Measurements from ENCODE around the gene ATG16L2.
"Not testable (repeated sequence)": the region's sequence is repeated elsewhere in the genome, so short reads cannot be mapped to it uniquely, and the experiment has no call there.

ATG16L2 gene

GRCh38 chr11:72848846-72849466 is 34.7 kb downstream of the ATG16L2 start:
- DNase-seq (ENCODE audit: low read depth), result no peak

GRCh38 chr11:72850832-72851231 is 36.6 kb downstream of the ATG16L2 start:
- no peak for DNase-seq (ENCODE audit: low read depth)

- no peak for DNase-seq (ENCODE audit: low read depth)
These were observed 37.5 kb downstream of the ATG16L2 start for GRCh38 chr11:72851726-72852125.

GRCh38 chr11:72856065-72856464 is 41.9 kb downstream of the ATG16L2 start:
- no peak for DNase-seq (ENCODE audit: low read depth)

- DNase-seq (ENCODE audit: low read depth), result no peak
These were observed 42.5 kb downstream of the ATG16L2 start for GRCh38 chr11:72856551-72857345.

- DNase-seq (ENCODE audit: low read depth), result not testable (repeated sequence)
These were observed 44.1 kb downstream of the ATG16L2 start for GRCh38 chr11:72858267-72858666.

- no peak for DNase-seq (ENCODE audit: low read depth)
These were observed 44.9 kb downstream of the ATG16L2 start for GRCh38 chr11:72859126-72859525.

- no peak for DNase-seq (ENCODE audit: low read depth)
These were observed 45.8 kb downstream of the ATG16L2 start for GRCh38 chr11:72860010-72860409.

- no peak for DNase-seq (ENCODE audit: low read depth)
These were observed 46.4 kb downstream of the ATG16L2 start for GRCh38 chr11:72860592-72860991.

- DNase-seq (ENCODE audit: low read depth), result no peak
These were observed 48.9 kb downstream of the ATG16L2 start for GRCh38 chr11:72863091-72863490.

GRCh38 chr11:72863916-72864315 is 49.7 kb downstream of the ATG16L2 start:
- no peak for DNase-seq (ENCODE audit: low read depth)

GRCh38 chr11:72864702-72865655 is 50.8 kb downstream of the ATG16L2 start:
- DNase-seq (ENCODE audit: low read depth), result no peak

GRCh38 chr11:72867970-72868369 is 53.8 kb downstream of the ATG16L2 start:
- DNase-seq (ENCODE audit: low read depth), result no peak

- DNase-seq (ENCODE audit: low read depth), result no peak
These were observed 55.6 kb downstream of the ATG16L2 start for GRCh38 chr11:72869831-72870230.

- DNase-seq (ENCODE audit: low read depth), result no peak
These were observed 56.9 kb downstream of the ATG16L2 start for GRCh38 chr11:72871119-72871518.

- DNase-seq (ENCODE audit: low read depth), result no peak
These were observed 57.8 kb downstream of the ATG16L2 start for GRCh38 chr11:72872012-72872411.

- no peak for DNase-seq (ENCODE audit: low read depth)
These were observed 61.5 kb downstream of the ATG16L2 start for GRCh38 chr11:72875736-72876135.

GRCh38 chr11:72876147-72876546 is 61.9 kb downstream of the ATG16L2 start:
- no peak for DNase-seq (ENCODE audit: low read depth)
